HG03196 (cell line): ENCODE results near the gene GOLGA6L1.
"Not testable (repeated sequence)": the region's sequence is repeated elsewhere in the genome, so short reads cannot be mapped to it uniquely, and the experiment has no call there.

Source experiments
- ATAC-seq: cut with Tn5 transposase; IDR thresholded peaks from one replicate; pipeline ENCODE4 v1.9.1; 2021; ENCODE audit not compliant: unreplicated experiment

The GOLGA6L1 gene

GRCh38 chr15:23136722-23137121 is at the start of gene GOLGA6L1:
GOLGA6L1 (minus strand) TSS chr15:23136822; CDS start chr15:23136731, 91 bp downstream.
- ATAC-seq: not testable (repeated sequence)

- not testable (repeated sequence) for ATAC-seq
Measured at GRCh38 chr15:23181201-23181600, 44.6 kb upstream of the GOLGA6L1 start.

DNA sequence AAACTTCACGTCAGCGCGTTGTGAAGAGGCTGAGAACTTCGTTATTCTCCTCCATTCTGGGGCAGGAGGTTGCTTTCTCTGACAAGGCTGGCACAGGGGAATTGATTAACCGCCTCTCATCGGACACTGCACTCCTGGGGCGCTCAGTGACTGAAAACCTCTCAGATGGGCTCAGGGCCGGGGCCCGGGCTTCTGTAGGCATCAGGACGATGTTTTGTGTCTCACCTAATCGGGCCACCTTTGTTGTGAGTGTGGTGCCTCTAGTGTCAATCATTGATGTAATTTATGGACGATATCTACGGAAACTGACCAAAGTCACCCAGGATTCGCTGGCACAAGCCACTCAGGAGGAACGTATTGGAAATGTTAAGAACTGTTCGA is 43.9 kb upstream of the GOLGA6L1 start:
- not testable (repeated sequence) for ATAC-seq

- ATAC-seq: not testable (repeated sequence)
Measured at GRCh38 chr15:23179768-23180546, 43.3 kb upstream of the GOLGA6L1 start.

DNA sequence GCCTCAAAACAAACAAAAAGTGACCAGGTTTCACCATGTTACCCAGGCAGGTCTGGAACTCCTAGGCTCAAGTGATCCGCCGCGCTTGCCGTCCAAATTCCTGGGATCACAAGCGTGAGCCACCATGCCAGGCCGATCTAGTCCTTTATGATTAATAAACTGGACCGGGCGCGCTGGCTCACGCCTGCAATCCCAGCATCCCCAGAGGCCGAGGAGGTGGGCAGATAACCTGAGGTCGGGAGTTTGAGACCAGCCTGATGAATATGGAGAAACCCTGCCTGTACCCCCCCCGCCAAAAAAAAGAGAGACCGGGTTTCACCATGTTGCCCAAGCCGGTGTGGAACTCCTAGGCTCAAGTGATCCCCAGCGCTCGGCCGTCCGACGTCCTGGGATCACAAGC is 40.1 kb upstream of the GOLGA6L1 start:
- not testable (repeated sequence) for ATAC-seq

- not testable (repeated sequence) for ATAC-seq
Measured at GRCh38 chr15:23175606-23176005, 39.0 kb upstream of the GOLGA6L1 start.

DNA sequence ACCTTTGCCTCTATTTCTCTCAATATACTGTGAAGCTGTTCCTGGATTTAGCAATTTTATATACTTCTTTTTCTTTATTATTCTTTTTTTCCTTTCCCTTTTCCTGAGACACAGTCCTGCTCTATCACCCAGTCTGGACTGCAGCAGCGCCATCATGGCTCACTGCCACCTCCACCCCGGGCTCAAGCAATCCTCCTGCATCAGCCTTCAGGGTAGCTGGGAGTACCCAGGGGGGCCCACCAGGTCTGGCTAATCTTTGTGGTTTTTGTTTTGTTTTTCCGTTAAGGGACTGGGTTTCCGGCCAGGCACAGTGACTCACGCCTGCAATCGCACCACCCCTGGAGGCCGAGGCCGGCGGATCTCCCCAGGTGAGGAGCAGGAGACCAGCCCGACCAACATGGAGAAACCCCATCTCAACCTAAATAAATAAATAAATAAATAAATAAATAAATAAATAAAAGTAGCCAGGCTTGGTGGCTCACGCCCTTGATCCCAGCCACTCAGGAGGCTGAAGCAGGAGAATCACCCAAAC is 38.1 kb upstream of the GOLGA6L1 start:
- ATAC-seq: not testable (repeated sequence)

DNA sequence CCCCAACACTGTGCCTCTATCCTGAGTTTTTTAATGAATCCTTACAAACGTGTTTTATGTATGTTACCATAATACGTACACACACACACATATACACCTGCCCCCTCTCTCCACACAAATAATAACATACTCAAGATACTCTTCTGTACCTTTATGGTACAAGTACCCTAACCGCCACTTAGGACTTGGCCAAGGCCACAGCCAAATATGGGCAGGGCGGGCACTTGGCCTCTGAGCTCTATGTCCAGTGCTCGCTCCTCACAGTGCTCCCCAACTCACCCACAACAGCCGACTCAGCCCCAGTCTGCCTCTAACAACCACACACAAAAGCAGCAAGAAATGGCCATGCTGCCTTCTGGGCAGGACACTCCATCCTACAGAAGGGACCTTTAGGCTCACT is 3.8 kb downstream of the GOLGA6L1 start:
- ATAC-seq: not testable (repeated sequence)

DNA sequence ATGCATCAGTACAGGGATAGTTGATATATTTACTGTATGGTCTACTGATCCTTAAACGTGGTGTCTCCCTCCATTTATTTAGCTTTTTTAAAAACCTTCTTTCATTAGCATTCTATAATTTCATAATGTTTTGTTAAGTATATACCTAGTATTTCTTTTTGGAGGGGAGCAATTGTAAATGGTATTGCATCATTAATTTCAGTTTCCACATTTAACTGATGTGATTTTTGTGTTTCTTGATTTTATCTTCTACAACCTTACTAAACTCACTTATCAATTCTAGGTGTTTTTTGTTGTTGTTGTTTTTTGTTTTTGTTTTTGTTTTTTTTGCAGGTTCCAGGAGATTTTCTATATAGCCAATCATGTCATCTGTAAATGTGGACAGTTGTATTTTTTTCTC is 18.4 kb downstream of the GOLGA6L1 start:
- no peak for ATAC-seq

DNA sequence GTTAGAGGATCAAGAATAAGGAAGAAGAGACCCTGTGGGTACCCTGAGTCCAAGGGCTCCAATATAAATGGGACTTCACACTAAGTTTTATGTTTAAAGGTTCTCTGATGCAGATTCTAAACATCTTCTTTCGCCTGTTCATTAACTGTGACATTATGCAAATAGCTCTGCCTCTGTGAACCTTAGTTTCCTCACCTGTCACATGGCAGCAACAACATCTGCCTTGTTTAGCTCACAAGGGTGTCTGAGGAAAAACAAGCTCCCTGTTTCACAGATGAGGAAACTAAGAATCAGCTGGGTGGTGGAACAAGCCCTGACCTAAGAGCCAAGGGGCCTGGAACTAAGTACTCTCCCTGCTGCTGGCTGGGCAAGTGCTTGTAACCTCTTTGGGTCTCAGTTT is 40.8 kb downstream of the GOLGA6L1 start:
- ATAC-seq: no peak

DNA sequence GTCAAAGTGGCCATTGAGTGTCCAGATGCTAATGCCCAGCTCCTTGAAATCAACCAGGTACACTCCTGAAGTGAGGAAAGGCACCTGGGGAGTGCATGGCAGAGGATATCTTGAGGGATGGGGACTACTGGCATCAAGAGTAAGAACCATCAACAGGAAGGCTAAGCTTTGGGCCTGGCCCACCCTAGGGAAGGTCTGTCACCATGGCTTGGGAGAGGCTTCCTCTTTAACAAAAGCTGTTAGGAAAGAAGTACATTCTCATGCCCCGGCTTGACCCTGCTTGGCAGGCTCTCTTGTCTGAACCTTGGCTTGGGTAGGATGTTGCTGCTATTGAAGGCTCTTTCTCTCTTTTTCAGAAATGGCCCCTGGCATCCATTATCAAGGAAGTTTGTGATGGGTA is 53.5 kb downstream of the GOLGA6L1 start:
- ATAC-seq: no peak

DNA sequence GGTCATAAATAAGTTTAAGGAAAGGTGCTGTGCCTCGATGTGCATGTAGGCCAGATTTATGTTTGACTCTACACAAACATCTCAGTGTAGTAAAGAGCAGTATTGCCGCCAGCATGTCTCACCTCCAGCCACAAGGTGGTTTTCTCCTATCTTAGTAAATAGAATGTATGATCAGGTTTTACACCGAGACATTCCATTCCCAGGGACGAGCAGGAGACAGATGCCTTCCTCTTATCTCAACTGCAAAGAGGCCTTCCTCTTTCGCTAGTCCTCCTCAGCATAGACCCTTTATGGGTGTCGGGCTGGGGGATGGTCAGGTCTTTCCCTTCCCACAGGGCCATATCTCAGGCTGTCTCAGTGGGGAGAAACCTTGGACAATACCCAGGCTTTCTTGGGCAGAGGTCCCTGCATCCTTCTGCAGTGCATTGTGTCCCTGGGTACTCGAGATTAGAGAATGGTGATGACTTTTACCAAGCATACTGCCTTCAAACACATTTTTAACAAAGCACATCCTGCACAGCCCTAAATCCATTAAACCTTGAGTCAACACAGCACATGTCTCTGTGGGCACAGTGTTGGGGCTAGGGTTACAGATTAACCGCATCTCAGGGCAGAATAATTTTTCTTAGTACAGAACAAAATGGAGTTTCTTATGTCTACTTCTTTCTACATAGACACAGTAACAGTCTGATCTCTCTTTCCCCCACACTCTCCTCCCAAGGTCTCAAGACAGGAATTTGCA is 54.5 kb downstream of the GOLGA6L1 start:
- not testable (repeated sequence) for ATAC-seq

GRCh38 chr15:23081271-23081670 is 55.4 kb downstream of the GOLGA6L1 start:
- ATAC-seq: no peak

- ATAC-seq: no peak
Measured at GRCh38 chr15:23079766-23080165, 56.9 kb downstream of the GOLGA6L1 start.
